HG03060 (cell line): Measurements from ENCODE around the gene NUDT6.
"Not testable (repeated sequence)": the region's sequence is repeated elsewhere in the genome, so short reads cannot be mapped to it uniquely, and the experiment has no call there.

Experiments used
- ATAC-seq: cut with Tn5 transposase; IDR thresholded peaks from one replicate; pipeline ENCODE4 v1.9.1; 2021; ENCODE audit warnings: low read depth, moderate number of reproducible peaks; ENCODE audit not compliant: unreplicated experiment

NUDT6 gene

GRCh38 chr4:122921971-122922876 lies at the start of gene NUDT6:
TSS of gene NUDT6 (minus strand) at chr4:122922597. CDS start at chr4:122922572, 25 bp downstream.
- peak; percentile 36 for ATAC-seq

- no peak for ATAC-seq
Measured at GRCh38 chr4:122968227-122968812, 45.9 kb upstream of the NUDT6 start.

DNA sequence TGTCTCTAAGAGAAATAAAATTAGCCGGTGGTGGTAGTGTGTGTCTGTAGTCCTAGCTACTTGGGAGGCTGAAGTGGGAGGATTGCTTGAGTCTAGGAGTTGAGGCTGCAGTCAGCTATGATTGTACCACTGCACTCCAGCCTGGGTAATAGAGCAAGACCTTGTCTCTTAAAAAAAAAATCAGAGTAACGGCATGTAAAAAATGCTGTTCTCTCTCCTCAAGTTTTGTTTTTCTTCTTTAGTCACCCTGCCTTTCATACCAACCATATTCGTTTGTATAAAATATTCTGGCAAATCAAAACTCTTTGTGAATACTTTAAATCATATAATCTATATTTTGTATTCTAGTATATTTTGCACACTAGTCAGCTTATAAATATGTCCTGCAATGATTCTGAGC lies 44.8 kb upstream of the NUDT6 start:
- no peak for ATAC-seq

DNA sequence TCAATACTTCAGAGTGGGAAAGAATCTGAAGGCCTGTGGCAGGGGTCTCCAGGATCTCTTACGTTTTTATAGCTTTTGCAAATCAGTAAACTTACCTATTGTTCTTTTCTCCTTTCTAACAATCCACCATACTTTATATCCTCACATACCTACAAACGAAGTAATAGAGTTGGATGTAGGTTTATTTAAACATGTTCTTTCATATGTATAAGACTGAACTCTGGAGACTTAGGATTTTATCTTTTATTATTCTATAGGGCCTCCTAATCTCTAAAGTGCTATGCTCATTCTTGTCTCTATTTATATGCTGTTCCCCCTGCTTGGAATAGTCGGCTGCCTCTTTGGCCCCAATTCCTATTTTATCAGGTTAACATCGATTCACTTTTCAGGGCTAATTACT lies 43.8 kb upstream of the NUDT6 start:
- ATAC-seq: no peak

DNA sequence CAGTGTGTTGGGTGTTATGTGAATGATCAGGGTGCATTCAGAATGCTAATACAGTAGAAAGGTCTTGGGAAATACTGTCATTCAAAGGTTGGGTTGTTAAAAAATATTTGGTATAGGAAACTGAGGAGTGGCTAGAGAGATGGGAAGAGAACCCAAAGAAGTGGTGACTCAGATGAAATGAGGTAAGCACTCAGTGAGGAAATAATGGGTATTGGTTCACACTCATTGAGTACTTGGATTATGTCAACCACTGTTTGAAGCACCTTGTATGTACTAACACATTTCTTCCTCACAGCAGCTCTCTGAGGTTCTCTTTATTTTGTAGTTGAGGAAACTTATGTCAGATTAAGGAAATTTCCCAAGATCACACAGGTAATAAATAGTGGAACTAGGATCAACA lies 40.8 kb upstream of the NUDT6 start:
- ATAC-seq: no peak

DNA sequence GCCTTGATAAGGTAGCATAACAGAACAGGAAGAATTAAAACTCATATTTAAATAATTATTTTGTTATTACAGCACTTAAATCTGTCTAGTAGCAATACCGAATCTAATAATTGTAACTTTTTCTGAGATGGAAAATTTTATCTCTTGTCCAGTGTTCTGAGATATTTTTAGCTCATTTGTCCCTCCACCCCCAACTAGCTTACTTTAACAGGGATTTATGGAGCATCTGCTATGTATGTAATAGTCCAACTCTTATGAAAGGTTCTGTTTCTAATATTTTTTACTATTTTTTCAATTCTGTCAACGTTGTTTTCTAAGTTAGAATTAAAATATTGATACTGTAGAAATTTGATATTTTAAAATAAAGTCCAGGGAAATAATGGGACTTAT lies 38.2 kb upstream of the NUDT6 start:
- no peak for ATAC-seq

GRCh38 chr4:122959981-122960610 lies 37.7 kb upstream of the NUDT6 start:
- no peak for ATAC-seq

- no peak for ATAC-seq
Measured at GRCh38 chr4:122959441-122959840, 37.0 kb upstream of the NUDT6 start.

- ATAC-seq: no peak
Measured at GRCh38 chr4:122958505-122958904, 36.1 kb upstream of the NUDT6 start.

- no peak for ATAC-seq
Measured at GRCh38 chr4:122953924-122954323, 31.5 kb upstream of the NUDT6 start.

DNA sequence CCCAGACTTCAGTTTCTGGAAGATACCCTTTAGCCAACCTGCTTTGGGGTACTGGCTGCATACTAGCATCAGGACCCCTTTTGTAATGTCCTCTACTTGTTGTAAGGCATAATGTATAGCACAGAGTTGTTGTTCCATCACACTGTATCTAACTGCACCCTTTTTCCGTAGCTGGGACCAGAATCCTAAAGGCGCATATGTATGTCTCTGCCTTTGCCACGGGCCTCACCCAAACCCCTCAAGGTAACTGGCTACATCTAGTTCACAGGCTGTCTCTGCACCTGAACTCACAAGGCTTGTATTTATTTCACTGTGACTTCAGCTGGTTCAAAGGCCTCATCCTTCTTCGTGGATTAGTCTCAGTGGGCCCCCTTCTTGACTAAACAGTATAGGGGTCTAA lies 29.6 kb upstream of the NUDT6 start:
- no peak for ATAC-seq

- no peak for ATAC-seq
Measured at GRCh38 chr4:122948671-122949070, 26.3 kb upstream of the NUDT6 start.

- no peak for ATAC-seq
Measured at GRCh38 chr4:122946142-122946541, 23.7 kb upstream of the NUDT6 start.

DNA sequence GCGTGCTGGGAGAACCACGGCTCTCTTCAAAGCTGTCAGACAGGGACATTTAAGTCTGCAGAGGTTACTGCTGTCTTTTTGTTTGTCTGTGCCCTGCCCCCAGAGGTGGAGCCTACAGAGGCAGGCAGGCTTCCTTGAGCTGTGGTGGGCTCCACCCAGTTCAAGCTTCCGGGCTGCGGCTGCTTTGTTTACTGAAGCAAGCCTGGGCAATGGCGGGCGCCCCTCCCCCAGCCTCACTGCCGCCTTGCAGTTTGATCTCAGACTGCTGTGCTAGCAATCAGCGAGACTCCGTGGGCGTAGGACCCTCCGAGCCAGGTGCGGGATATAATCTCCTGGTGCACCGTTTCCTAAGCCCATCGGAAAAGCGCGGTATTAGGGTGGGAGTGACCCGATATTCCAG lies 22.7 kb upstream of the NUDT6 start:
- not testable (repeated sequence) for ATAC-seq

- ATAC-seq: no peak
Measured at GRCh38 chr4:122932763-122933162, 10.4 kb upstream of the NUDT6 start.

GRCh38 chr4:122930862-122931261 lies 8.5 kb upstream of the NUDT6 start:
- ATAC-seq: no peak

DNA sequence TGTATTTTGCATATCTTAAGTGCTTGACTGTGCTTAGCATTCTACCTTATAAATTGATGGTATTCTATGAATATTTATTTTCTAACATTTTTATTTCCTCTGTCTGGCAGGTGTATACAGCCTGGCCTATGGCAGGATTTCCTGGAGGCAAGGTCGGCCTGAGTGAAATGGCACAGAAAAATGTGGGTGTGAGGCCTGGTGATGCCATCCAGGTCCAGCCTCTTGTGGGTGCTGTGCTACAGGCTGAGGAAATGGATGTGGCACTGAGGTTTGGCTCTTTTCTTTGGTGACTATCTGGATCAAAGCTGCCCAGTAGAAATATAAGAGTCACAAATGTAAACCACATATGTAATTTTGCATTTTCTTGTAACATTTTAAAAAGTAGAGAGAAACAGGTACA lies 6.5 kb upstream of the NUDT6 start:
- no peak for ATAC-seq

DNA sequence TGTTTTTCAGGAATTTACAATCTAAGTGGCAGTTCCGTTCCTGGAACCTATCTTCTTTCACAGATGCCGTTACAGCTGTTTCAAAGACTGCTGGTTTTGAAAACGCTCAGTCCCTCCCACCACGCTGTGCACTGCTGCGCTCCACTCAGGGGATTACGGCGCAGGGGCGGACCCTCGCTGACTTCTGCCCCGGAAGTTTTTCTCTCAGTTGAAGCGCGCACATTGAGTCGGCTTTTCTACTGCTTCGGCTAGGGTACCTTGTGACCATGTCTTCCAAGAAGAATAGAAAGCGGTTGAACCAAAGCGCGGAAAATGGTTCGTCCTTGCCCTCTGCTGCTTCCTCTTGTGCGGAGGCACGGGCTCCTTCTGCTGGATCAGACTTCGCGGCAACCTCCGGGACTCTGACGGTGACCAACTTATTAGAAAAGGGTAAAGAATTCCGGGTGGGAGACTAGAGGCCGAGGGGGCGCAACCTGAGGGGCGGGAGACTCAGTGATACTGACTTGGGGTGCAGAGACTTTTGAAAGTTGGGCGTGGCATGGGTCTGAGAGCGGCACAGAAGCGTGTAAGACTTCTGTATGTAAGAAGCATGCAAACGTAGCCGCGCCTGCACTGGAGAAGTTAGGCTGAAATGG lies 597 bp upstream of the NUDT6 start:
- peak; percentile 74 for ATAC-seq

- no peak for ATAC-seq
Measured at GRCh38 chr4:122921300-122921699, 1.1 kb downstream of the NUDT6 start.

DNA sequence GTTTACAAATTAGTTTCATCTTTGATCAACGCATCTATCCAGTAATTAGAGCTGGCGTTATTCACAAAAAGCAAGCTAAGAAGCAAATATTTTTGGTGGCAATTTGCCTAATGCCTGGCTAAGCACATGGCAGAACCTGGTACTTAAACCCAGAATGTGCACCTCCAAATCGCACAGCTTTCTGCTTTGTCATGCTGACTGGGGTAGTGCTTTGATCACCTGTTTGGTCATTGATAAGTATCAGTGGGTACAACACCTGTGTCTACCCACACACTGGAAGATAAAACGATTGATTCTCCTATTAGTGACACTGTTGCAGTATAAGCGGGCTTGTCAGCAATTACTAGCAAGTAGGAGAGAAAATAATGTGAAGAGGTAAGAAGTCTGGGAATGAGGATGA lies 1.9 kb downstream of the NUDT6 start:
- no peak for ATAC-seq

- ATAC-seq: no peak
Measured at GRCh38 chr4:122917731-122918130, 4.7 kb downstream of the NUDT6 start.
